Embryonic facial prominence (tissue), 1 donor: ENCODE results near the gene MPHOSPH6.
"Not testable (repeated sequence)": the region's sequence is repeated elsewhere in the genome, so short reads cannot be mapped to it uniquely, and the experiment has no call there.

Experiments
- DNase-seq: peaks from one replicate; pipeline ENCODE4 v3.0.0-alpha.2; 2016; ENCODE audit errors: extremely low spot score

Gene MPHOSPH6

DNA sequence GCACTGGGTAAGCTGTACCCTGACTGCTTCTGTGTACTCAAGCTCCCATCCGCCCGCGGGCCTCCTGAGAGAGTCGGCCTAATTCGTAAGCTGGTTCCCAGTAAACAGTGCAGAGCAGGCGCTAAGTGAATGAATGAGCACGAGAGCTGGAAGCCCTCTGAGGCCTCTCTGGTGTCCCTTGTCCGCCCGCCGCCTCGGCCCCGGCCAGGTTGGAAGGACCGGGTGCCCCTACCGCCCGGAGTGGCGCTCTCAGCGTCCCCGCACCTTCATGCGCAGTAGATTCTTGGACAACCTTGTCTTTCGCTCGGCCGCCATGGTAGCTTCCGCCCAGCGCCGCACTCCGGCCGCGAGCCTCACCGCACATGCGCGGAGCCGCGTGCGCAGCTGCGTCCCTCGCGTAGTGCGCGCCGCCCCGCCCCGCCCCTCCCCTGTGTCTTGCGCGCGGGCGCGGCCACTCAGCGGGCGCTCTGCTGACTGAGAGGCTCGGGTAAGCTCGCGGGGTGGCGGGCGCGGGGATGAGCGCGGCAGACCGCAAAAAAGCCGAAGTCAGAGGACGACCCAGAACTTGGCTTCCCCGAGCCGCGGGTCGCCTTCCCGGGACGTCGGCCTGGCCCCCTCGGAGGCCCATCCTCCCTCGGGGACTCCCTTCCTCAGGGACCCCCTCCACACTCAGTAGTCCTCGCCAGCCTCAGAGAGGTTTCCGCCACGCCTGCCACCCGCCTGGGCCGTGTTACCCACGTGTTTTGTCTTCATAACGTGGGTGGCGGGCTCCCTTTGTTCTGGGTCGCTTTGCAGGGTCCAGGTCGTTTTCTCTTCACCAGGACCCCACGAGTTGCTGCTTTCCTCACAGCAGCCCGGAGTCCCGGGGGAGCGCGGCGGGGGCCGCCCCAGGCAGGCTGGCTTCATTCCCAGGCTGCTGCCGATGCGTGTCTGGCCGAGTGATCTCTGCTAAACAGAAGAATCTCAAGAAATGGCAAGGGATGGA, at the start of gene MPHOSPH6:
TSS of gene MPHOSPH6 (minus strand) at position 364 of the 985 bp plus-strand sequence. CDS start at position 315, 49 bp downstream.
- peak; percentile 66 for DNase-seq

GRCh38 chr16:82219298-82219697, 49.3 kb upstream of the MPHOSPH6 start:
- no peak for DNase-seq

- not testable (repeated sequence) for DNase-seq
Observed at GRCh38 chr16:82209314-82209713, 39.3 kb upstream of the MPHOSPH6 start.

GRCh38 chr16:82203198-82203597, 33.2 kb upstream of the MPHOSPH6 start:
- no peak for DNase-seq

GRCh38 chr16:82201926-82202325, 31.9 kb upstream of the MPHOSPH6 start:
- no peak for DNase-seq

- no peak for DNase-seq
Observed at GRCh38 chr16:82201351-82201750, 31.3 kb upstream of the MPHOSPH6 start.

GRCh38 chr16:82199209-82199608, 29.2 kb upstream of the MPHOSPH6 start:
- no peak for DNase-seq

DNA sequence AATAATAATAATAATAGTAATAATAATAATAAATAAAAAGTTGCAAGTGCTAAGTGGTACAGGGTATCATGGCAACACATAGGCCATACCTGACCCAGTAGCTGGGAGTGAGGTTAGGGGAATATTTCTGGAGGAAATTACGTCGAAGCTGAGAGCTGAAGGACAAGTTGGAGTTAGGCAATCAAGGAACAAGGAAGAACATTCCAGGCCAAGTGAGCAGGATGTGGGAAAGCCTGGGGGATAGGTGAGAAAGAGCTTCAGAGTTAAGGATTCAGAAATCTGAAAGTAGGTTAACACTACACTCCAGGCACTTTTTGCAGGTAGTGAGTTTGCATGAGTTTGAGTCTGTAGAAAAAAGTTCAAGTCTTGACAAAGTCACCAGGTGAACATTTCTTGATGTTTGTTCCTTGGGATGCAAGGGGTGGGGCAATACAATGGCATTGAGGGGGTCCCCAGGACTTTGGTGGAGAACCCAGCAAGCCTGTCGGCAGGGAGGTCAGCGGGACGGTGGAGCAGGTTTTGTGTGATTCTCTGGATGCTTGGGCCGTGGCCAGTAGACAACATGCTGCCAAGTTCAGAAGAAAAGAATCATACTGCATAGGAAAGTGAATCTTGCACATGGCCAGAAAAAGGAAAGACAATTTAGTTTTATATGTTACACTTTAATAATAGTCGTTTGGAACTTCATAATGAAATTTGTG, 27.7 kb upstream of the MPHOSPH6 start:
- DNase-seq = no peak

DNA sequence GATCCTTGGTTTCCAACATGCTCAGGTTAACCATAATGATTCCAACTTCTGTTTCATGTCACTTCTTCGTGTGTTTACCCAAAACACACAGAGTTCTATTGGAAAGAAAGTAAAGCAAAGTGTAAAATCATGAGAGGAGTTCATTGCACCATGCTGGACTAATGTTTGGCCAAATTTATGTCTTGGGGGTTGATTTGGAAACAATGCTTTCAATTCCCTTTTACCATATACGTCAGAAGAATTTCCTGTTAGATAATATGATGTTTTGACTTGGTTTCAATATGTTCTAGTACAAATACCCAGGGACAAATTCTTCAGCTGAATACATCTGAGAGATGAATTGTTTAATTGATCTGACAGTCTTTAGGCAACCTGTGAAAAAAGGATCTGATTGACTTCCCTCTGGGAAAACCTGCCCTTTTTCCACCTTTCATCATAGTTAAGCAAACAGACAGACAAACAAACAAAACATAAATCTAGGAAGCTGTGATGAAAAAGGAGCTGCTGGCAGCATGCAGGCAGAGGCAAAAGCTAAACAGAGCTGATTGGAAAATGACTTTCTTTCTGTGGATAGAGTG, 26.0 kb upstream of the MPHOSPH6 start:
- DNase-seq = no peak

DNA sequence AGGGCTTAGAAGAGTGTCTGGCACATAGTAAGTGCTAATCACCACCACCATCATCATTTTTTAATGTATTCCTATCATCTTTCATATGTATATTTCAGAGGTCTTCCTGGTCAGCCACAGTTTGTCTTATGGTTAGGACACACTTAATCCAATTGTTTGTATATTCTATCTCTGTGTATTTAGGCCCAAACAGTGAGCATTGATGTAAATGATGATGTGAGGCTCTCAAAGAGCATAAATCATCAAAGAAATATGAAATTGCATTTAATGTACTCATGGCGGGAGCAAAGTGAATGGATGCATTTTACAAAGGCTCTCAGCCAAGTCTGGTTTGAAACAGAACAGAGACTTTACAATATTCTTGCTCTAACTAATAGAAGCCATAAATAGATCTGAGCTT, 24.1 kb upstream of the MPHOSPH6 start:
- DNase-seq = no peak

DNA sequence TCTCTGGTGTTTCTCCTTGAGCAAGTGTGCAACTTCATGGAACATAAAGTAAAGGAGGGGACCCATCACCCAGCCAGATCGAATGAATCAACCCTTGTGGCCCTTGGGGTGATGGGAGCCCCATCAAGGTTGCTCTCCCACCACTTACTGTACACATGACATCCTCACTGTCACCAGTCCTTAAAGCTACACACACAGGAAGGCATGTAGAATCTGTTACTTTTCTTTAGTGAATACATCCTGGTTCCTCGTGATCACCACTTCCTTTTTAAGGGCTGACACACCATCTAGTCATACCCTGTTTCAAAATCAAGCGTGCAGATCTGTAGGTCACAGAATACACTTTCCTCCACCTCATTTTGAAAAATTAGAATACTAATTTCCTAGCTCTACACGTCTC, 22.6 kb upstream of the MPHOSPH6 start:
- DNase-seq = no peak

DNA sequence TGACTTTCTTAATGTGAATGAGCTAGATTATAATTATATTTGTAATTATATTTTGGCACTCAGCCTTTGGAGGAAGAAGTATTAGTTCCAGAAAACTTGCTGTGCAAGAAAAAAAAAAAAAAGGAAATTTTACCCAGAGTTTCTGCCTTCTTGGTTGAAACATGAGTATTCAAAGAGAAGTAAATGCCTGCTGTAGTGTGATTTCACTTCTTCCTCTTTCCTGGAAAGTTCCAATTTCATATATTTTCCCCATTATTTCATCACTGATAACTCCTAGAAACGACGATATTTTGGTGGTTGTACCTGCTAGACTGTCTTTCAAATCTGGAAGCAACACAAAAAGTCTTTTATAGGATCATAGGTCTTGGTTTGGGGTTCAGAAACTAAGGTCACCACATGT, 20.4 kb upstream of the MPHOSPH6 start:
- no peak for DNase-seq

- DNase-seq = no peak
Observed at GRCh38 chr16:82187829-82188228, 17.8 kb upstream of the MPHOSPH6 start.

DNA sequence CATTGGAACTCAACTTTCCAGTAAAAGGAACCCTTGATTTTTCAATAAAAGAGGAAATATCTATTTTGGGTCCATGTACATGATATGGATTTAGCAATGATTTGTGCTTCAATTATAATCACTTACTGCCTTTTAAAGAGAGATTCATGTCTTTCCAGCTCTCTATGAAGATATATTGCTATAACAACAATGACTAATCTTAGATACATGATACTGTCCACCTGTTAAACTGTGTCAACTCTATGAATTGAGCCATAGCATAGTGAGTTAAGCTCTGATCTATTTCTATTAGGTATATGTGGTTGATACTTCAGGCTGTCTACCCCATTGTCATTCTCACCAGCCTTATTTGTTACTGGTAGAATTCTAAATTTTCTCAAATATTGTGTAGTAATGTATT, 15.0 kb upstream of the MPHOSPH6 start:
- no peak for DNase-seq

DNA sequence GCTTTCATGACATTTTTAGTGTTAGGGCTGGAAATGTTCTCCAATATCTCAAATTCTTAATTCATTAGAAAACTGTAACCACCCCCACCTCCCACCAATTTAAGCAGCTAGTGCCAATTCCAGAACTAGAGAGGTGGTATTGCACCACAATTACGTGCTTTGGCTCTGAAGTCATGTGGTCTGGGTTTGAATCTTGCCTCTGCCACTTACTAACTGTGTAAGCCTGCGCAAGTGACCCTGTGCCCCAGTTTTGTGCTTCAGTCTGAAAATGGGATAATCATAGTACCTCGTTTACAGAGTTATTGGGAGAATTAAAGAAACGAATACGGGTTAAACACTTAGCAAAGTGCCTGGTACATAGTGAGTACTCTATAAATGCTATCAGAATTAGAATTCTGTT, 14.2 kb upstream of the MPHOSPH6 start:
- no peak for DNase-seq

DNA sequence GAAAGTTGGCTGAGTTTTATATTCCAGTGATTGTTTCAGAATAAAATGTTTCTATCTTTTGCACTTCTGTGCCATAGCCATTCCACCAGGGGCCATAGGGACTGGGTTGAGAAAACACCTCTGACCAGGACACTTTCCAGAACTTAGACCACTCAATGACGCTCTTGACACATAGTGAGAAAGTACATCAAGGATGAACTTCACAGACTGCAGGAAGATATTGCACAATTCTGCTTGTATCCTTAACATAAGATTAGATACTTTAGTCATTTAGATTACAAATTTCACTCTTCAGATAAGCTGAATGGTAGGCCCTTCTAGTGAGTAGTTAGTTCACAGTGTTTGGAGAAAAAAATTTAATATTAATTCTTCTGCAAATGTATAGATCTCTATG, 13.0 kb upstream of the MPHOSPH6 start:
- DNase-seq = no peak

DNA sequence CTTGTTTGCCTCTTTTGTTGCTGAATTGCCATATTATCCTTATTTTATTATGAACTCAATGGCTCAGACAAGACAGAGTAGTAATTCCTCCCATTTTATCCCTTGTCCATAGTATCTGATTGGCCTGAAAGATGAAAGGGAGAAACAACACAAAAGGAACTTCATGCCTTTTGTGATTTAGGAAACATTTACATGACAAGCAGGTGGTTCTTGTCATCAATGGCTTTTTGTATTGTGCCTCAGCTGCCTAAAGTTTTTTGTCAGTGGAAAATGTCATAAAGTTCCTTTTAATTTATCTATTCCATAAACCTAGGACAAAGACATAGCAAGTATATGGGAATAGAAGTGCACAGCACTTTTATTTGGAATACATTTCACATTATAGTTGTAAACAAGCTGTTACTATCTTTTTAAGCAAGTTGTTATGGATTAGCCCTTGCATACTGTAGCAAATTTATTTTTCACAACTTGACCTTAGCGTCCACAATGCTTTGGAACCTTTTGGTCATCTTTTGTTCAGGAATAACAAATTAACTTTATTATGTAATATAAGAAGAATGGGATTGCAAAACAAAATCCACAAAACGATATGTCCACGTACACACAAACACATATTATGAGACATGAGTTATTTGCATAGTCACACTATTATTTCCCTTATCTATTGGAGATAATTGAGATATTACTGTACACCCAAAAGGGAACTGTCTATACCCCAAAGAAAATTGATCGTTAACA, 12.4 kb upstream of the MPHOSPH6 start:
- DNase-seq = no peak

GRCh38 chr16:82181461-82182185, 11.6 kb upstream of the MPHOSPH6 start:
- no peak for DNase-seq

DNA sequence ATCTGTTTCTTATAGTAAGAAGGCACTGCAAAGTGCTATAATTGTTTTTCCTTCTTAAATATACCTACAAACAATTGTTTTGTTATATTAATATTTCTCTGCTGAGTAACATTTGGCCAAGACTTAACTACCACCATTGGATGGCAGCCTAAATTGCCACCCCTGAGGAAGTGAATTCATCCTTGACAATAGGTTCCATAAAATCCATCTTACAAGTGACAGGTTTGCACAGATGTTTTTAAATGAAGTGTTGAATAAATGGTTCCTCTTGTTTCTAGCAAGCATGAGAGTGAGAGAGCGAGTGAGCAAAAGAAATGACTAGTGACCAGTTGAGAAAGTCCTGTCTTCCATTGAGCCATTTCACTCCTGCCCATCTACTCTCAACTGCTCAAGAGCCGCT, 8.3 kb upstream of the MPHOSPH6 start:
- DNase-seq = no peak

- no peak for DNase-seq
Observed at GRCh38 chr16:82177555-82177954, 7.5 kb upstream of the MPHOSPH6 start.

- no peak for DNase-seq
Observed at GRCh38 chr16:82176204-82176603, 6.2 kb upstream of the MPHOSPH6 start.
